Upper lobe of left lung (tissue), 4 donors: ENCODE data around the gene DOCK10.

Experiments used
- CTCF ChIP-seq, 6 experiments: fragments of 450-650 bp in 4 of 6; fragments of 200-600 bp in 2 of 6; sonication (generic) in 2 of 6; IDR thresholded peaks; one replicate each; pipeline ENCODE4 v1.5.1; 2016 to 2019; ENCODE audit warnings: antibody characterized with exemption in 6 of 6
- POLR2A ChIP-seq, 4 donors: fragments of 450-650 bp; IDR thresholded peaks; one replicate each; pipeline ENCODE4 v1.5.1; 2016 to 2017; ENCODE audit warnings: antibody characterized with exemption in 4 of 4, mild to moderate bottlenecking in 2 of 4

- TF ChIP-seq POLR2A (IDR thresholded peaks at IDR 0.05) (no peak), CTCF (IDR thresholded peaks at IDR 0.05) (no peak)
Measured at GRCh38 chr2:225010804-225011203, 31.5 kb downstream of the DOCK10 start.
